GM19240 (cell line): Measurements from ENCODE around the gene GJE1.
"Not testable (repeated sequence)": the region's sequence is repeated elsewhere in the genome, so short reads cannot be mapped to it uniquely, and the experiment has no call there.

Experiments used
- DNase-seq: peaks from one replicate; pipeline ENCODE4 v3.0.0; 2011; ENCODE audit warnings: low spot score; ENCODE audit not compliant: insufficient read length

The GJE1 gene, protein sequence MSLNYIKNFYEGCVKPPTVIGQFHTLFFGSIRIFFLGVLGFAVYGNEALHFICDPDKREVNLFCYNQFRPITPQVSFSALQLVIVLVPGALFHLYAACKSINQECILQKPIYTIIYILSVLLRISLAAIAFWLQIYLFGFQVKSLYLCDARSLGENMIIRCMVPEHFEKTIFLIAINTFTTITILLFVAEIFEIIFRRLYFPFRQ

DNA sequence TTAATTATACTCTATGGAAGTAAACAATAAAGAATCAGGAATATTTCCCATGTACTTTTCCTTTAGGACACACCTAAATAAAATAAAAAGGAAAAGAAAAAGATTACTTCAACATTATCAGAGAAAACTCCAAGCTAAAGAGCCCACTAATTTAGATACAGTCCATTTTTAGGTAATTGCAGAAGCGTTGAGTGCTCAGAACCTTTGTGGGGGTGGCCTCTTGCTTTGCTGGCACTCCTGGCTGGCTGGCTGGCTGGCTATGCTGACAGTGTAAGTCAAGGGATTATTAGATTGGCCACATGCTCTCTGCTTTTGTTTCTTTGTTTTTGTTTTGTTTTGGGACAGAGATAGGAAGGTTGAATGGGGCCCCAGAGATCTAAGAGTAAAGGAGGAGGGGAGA, at the start of gene GJE1:
GJE1 (plus strand) TSS at position 301 of the 400 bp plus-strand sequence. CDS start 234 bp downstream, outside the sequence.
- no peak for DNase-seq

DNA sequence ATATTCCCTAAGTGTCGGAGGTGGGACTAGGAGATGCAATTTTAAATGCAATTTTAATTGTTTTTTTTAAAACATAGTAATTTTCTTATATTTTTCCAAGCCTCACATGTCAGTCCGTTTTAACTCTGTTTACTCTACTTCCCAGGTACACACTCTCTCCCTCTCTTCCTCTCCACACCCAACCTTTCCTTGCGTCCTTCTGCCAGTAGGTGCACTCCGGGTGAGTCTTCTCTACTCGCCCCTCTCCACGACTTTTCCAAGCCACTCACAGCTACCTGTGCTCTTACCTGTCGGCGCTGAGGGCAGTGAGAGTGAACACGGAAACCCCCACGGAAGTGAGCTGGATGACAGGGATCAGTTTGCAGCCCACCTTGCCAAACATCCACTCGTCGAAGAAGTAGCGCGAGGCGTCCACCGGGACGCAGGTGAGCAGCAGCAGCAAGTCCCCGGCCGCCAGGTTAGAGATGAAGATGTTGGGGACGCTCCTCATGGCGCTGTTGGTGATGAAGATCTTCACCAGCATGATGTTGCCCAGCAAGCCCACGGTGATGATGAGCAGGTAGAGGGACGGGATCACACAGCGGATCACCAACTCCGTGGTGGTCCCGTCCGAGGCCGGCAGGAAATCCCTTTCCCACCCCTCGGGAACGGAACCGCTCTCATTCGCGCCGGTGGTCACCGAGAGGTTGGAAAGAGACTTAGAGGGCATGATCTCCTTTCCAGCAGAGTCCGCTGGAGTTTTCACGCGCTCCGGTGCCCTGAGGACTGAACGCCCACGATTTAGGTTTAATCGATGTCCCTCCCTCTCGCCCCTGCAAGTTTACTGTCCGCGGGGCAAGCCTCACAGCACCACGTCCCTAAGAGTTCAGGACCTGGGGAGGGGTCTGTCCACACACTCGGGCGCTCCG, 44.5 kb upstream of the GJE1 start:
- no peak for DNase-seq

DNA sequence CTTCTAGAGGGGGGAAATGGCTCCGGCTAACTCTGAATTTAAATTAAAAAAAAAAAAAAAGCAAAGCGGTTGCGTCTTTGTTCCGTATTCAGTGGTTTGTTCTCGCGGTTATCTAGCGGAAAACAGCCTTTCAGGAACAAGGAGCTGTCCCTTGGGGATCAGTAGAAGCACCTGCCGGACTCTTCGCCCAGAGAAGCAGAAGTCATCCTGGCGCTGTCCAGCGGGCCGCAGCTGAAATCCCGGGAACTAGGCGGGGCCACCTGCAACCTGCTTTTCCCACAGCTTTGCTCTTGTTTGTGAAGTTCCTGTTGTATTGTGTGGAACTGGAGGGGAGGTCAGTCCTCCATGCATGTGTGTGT, 43.9 kb upstream of the GJE1 start:
- DNase-seq = no peak

DNA sequence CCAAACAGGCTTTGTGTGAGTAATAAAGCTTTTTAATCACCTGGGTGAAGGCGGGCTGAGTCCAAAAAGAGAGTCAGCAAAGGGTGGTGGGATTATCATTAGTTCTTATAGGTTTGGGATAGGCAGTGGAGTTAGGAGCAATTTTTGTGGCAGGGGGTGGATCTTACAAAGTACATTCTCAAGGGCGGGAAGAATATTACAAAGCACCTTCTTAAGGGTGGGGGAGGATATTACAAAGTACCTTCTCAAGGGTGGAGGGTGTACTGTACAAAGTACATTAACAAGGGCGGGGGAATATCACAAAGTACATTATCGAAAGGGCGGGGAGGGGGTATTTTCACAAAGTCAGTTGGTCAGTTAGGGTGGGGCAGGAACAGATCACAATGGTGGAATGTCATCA, 27.9 kb upstream of the GJE1 start:
- not testable (repeated sequence) for DNase-seq

DNA sequence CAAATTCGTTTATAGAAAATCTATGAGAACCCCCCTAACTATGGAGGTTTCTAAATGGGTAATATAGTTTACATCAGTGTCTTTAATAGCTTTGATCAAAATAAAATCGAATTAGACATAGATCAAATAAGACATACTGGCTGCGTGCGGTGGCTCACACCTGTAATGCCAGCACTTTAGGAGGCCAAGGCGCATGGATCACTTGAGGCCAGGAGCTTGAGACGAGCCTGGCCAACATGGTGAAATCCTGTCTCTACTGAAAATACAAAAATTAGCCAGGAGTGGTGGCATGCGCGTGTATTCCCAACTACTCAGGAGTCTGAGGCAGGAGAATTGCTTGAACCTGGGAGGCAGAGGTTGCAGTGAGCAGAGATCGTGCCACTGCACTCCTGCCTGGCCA, 21.9 kb upstream of the GJE1 start:
- DNase-seq = not testable (repeated sequence)

DNA sequence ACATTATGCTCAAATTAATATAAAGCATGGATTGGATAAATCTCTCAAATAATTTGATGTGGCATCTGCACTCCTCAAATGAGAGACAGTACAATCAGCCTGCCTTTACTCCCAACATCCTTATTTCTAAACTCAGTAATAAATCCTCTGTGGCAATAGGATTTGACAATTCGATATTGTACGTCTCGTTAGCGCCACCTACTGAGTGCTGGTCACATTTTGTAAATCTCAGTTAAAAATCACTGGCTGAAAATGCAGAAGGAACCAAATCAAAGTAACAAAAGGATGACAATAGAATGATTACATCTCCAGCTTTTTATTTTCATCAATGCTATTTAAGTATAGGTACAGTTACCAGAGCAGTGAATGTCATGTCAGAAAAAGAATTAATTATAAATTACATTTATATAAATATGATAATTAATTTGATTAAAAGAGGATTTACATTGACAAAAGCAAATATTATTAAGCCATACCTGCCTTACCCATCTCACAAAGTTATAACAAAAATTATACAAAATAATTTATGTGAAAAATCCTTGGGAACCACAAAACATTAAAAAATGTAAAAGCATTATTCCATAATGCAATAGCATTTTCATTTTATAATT, 20.2 kb upstream of the GJE1 start:
- no peak for DNase-seq

DNA sequence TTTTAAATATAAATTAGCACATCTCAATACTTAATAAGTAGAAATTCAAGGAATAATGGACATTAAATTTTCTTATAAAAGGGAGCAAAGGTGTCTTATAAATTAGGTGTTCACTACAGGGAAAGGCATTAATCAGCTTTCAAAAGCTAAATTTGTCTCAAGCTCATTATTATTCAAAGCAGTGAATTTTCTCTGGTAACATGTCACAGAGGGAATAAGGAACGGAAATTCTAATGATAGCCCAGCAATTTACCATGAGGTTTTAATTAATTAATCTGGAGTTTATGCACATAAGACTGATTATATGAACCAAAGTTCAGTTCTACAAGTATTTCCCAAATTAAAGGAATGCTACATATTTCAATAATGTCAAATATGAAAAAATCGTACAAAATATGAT, 15.4 kb upstream of the GJE1 start:
- DNase-seq = no peak

DNA sequence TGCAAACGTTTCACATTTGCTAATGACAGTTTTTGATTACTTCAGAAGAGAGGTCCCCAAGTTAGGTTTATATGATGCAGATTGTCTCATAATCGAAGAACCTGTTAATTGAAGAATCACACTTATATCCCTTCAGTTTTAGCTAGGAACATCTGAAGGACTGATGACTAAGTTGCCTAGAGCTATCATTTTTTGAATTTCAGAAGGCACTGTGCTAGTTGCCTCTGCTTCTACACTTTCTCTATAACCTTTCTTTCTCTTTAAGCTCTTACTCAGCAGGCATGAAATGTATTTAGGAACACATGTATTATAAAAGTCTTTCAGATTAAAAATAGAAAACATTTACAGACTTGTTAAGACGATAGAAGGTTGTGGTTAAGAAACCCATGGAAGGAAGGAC, 14.4 kb upstream of the GJE1 start:
- no peak for DNase-seq

DNA sequence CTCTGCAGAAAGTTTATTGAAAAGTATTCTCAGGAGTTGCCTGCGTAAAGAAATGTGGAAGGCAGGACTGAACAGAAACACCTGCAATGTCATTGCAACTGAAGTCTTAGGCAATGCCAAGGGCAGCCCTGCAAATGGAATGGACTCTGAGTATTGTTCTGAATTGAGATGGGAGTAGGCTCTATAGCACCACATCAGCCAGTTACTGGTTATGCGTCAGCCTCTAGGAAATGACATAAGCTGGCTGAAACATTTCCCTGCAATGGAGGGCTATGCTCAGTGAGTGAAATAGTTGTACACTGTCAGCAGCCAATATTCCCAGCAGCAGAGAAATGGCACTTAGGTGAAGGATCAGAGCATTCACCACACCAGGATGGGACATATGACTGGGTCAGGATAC, 13.8 kb upstream of the GJE1 start:
- DNase-seq = no peak

DNA sequence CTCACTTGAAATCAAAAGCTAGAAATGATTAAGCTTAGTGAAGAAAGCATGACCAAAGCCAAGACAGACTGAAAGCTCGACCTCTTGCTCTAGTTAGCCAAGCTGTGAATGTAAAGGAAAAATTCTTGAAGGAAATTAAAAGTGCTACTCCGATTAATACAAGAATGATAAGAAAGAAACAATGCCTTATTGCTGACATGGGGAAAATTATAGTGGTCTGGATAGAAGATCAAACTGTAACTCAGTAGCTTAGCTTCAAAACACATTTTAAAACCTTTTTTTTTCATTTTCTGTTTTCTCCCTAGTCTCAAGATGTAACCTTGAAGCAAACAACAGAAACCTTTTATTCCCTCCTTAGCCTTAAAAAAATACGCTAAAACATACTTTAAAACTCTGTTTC, 11.4 kb upstream of the GJE1 start:
- DNase-seq = no peak

DNA sequence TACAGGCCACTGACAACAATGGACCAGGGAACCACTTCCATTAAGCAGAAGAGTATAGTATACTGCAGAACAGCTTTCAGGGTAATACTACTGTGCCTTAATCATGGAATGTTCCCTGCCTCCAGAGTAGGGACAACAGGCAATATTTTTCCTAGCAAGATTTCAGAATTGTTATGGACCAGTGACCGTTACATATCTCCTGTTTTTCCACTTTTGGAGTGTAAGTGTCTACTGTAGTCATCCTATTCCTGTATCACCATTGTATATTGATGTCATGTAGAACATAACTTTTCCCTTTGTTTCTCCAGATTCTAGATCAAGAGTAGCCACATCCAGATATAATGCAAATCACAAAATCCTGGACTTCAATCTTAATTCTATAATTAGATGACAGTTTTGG, 1.9 kb upstream of the GJE1 start:
- no peak for DNase-seq

DNA sequence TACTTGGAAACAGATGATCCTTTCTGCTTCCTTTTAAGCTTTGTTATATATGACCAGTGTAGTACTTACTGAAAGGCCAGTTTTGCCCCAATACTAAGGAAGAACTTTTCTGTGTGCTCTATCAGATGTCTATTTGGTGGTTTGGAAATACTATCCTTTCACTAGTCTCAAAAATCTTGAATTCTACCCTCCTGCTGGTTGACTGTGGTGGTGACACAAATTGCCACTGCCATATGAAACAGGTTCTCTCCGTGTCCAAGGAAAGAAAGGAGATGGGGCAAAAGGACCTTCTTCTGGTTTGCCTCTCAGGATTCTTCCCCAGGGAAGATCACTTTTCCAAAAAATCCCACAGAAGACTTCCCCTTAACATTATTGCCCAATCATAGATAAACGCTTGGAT, 6.2 kb downstream of the GJE1 start:
- DNase-seq = no peak

DNA sequence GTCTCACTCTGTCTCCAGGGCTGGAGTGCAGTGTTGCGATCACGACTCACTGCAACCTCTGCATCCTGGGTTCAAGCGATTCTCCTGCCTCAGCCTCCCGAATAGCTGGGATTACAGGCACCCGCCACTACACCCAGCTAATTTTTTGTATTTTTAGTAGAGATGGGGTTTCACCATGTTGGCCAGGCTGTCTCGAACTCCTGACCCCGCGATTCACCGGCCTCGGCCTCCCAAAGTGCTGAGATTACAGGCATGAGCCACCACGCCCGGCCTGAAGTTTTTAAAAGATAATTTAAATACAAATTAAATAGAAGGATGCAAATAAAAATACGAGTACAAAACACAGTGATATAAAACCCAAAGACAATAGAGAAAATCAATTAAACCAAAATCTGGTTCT, 8.8 kb downstream of the GJE1 start:
- not testable (repeated sequence) for DNase-seq

DNA sequence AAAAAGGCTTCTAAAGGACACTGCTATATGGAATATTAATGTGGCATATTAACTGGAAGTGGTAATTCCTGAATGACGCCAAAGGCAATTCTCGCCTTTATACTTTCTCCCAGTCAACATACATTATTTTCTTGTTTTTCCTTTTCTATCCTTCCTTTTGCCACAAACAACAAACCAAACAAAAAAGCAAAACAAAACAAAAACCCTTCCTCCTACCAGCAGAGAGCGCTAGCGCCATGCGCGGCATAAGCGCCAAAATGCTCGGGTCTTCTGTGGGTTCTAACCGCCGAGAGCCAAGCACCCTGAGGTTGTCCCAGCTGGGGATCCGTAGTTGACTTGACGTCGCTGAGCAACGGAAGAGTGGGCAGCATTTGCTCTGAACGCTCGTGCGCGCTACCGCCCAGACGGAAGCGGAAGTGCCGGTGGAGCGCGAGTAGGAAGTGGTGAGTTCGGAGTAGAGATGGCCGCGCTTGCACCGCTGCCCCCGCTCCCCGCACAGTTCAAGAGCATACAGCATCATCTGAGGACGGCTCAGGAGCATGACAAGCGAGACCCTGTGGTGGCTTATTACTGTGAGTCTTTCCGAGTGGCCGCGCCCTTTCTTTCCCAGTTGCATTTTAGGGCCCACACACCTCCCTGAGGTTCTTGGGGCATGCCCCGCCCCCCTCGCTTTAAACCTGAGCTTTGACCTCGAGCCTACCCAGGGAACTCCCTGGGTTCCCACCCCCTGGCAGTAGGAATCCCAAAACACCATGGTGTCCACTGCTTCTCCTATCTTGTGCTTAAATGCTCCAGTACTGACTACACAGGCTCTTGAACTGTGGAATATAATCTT, 14.3 kb downstream of the GJE1 start, which contains the start of the genes NMBR and VTA1:
NMBR (minus strand) TSS at position 295 of the 835 bp plus-strand sequence. CDS start 58,464 bp downstream, outside the sequence.
VTA1 (plus strand) TSS at position 436 of the 835 bp plus-strand sequence; CDS start at position 461, 25 bp downstream.
- DNase-seq = peak; percentile 65

DNA sequence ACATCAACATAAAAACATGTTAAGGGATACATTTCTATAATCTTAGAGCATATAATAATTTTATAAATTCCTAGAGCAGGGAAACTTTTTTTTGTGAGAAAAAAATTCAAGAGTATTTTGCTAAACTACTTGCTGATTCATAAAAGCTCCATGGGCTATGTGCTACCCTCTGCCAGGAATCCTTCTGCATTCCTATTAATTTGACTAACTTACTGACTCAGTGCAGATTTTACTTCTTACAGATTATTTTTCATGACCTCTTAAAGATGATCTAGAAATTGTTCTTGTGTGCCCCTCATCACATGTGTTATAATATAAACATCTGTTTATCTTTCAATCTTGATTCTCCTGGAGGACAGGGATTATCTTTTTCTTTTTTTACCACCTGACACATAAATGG, 20.0 kb downstream of the GJE1 start:
- DNase-seq = no peak

DNA sequence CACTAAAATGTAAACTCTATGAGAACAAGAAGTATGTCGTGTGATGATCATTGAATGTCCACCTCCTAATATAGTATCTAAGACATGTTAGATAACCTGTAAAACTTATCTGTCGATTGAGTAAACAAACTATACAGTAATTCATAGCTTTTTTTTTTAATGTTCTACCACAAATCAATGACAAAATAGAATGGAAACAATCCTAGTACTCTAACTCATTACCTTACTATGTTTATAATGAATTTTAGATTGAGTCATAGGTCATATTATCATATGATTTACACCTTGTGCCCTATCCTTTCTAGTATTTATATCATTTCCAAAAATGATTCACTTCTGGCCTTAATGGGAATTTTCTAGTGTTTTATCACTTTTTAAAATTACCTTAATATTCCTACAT, 20.5 kb downstream of the GJE1 start:
- no peak for DNase-seq

DNA sequence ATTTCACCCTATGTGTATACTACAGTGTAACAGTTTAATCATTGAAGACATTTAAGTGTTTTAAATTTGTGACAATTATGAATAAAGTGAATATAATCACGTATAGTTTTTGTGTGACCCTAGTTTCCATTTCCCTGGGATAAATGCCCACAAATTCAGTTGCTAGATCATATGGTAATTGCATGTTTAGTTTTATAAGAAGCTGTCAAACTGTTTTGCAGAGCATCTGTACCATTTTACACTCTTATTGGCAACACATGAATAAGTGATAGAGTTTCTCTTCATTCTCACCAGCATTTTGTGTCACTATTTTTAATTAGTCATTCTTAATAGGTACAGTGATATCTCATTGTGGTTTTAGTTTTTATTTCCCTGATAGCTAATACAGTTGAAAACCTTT, 21.6 kb downstream of the GJE1 start:
- no peak for DNase-seq

DNA sequence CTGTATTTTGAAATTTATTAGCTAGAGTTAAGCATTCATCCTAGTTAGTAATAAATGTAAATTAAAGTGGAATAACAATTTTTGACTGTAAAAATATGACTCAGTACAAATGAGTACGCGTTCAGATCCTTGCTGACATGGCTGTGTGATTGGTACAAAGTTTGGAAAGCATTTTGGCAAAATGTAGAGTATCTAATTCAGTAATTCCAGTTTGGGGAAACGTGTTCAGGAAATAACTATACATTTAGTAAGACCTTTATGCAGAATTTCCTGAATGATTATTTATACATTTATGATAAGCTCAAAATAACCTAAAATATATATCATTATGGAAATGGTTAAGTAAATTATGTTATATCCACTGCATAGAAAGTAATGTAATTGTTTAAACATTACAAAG, 22.4 kb downstream of the GJE1 start:
- DNase-seq = no peak

DNA sequence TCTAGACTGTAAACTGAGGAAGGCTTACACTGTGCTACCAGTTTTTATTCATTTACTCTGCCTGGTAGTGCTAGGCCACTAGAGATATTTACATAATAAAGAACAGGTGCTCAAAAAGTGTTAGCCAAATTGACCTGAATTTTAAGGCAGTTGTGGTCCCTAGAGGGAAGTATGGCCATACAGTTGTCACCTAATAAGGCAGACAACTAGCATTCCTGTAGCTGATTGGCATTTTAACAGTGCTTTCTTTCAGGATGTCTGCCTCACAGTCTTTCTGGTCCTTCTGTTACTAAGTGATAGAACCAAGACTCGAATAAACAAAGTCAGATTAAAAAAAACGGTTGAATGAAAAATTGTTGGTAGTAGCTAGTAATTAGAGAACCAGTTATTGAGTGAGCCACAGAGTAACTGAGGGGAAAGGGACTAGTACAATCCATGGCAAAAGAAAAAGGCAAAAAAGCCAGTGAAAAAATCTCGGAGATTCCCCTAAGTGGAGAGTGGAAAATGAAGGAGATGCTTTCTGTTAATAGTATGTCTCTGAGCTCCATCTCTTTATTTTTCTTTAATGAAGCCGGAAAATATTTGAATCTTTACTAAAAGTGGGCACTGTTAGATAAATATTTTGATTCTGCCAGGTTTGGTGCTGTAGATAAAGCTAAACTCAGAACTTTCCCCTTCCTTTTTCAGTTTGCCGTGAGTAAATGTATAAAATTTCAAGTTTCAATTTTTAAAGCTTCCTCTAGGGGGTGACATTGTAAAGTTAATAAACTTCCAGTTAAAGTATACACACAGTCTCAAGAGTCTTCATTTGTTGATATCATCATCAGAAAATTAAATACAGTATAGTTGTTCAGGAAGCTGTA, 23.4 kb downstream of the GJE1 start:
- DNase-seq = no peak

DNA sequence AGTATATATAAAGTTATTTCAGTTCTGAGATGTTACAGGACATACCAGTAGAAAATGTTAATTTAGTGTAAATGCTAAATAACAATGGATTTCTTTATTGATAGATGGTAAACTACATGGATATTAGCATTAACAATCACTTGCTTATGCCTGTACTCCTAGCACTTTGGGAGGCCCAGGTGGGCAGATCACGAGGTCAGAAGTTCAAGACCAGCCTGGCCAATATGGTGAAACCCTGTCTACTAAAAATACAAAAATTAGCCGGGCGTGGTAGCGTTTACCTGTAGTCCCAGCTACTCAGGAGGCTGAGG, 24.0 kb downstream of the GJE1 start:
- not testable (repeated sequence) for DNase-seq

DNA sequence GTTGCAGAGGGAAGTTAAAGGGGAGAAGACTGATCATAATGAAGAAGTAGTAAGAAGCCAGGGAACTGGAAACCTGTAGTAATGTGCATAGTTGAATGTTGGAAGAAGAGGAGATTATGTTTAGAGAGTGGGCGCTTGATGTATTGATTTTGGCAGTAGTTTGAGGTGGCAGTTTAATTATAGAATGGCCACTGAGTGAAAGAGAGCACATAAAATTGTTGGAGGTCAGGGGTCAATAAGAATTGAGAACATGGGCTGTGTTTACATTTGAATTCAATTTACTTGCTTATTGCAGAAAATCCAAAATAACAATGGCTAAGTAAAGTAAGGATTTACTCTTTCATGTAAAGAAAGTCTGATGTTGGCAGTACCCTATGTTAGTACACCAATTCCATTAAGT, 30.1 kb downstream of the GJE1 start:
- no peak for DNase-seq
